ENCODE data around the gene NPIPB2. TPM values are rescaled to one million over a fixed set of nuclear protein-coding genes. Genes with fewer than 3 reads are reported as not detected.
A peak's percentile ranks its signal among the peaks of the same experiment; 100 is the strongest.
"Not testable (repeated sequence)": the region's sequence is repeated elsewhere in the genome, so short reads cannot be mapped to it uniquely, and the experiment has no call there.

NPIPB2 gene
- total RNA-seq, 1 experiment from 2014 or later: 0.97 TPM

DNA sequence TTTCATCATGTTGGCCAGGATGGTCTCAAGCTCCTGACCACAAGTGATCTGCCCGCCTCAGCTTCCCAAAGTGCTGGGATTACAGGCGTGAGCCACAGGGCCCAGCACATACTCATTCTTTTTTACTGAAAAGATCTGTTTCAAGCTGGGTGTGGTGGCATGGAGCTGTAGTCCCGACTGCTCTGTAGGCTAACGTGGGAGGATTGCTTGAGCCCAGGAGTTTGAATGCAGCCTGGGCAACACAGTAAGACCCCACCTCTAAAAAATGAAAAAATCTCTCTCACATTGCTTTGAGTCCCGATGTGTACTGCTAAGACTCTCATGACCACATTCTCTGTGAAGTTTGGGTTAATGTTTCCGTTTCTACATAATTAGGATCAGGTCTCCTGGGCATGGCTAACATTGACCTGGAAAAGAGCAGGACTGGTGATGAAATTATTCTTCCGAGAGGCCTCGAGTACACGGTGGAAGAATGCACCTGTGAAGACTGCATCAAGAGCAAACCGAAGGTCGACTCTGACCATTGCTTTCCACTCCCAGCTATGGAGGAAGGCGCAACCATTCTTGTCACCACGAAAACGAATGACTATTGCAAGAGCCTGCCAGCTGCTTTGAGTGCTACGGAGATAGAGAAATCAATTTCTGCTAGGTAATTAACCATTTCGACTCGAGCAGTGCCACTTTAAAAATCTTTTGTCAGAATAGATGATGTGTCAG is 25.5 kb upstream of the NPIPB2 start:
- DNase-seq: no peak
- no peak overlapping the region for H3K4me3 ChIP-seq (ENCODE audit: insufficient read depth, low read depth, low read length)
- no peaks in the 10 kb centered on the region for H3K27me3 ChIP-seq (ENCODE audit: control insufficient read depth, insufficient read depth, low read length)
- H3K36me3 ChIP-seq (replicated peaks; ENCODE audit: control insufficient read depth, insufficient read depth, low read length): no peaks in the 10 kb centered on the region

DNA sequence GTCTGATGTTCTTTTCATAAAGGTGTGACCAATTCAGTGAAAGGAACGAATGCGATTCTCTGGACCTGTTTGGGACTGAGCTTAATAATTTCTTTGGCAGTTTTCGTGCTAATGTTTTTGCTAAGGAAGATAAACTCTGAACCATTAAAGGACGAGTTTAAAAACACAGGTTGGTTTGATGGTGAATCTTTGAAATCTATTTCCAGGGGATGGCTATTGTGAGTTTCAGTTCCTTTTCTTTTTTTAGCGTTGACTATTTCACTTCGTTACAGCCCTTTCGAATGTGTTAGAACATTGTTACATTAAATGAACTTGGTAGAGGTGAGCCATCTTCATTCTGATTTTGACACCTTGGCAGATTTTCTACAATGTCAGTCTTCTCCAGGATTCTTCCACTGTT is 24.3 kb upstream of the NPIPB2 start:
- Histone ChIP-seq H3K36me3 (replicated peaks; ENCODE audit: control insufficient read depth, insufficient read depth, low read length) (no peaks in the 10 kb centered on the region), H3K27me3 (ENCODE audit: control insufficient read depth, insufficient read depth, low read length) (no peaks in the 10 kb centered on the region), H3K4me3 (ENCODE audit: insufficient read depth, low read depth, low read length) (no peak overlapping the region)
- DNase-seq: no peak

DNA sequence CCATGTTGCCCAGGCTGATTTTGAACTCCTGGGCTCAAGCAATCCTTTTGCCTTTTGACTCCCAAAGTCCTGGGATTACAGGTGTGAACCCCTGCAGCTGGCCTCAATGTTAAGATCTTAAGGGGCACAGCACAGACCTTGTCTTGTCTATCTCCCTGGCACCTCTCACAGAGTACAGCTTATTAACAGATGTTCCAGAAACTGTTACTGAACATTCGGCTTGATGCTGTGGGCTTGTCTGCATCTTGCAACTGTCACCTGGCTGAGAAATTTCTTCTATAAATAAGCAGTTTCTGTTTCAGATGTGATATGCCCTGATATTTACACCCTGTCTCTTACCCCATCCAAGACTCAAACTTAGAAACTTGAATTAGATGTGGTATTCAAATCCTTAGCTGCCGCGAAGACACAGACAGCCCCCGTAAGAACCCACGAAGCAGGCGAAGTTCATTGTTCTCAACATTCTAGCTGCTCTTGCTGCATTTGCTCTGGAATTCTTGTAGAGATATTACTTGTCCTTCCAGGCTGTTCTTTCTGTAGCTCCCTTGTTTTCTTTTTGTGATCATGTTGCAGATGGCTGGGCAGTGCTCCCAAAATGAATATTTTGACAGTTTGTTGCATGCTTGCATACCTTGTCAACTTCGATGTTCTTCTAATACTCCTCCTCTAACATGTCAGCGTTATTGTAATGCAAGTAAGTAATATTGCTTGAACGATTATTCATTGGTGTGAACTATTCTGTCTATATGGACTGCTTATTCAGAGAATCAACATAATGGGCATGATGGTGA is 23.1 kb upstream of the NPIPB2 start, which contains the start of gene TNFRSF17:
Gene TNFRSF17, plus strand, starts transcription at position 450 of the 791 bp plus-strand sequence. Its CDS starts 115 bp downstream, at position 565.
- no peak within 1 kb of the TSS for H3K4me3 ChIP-seq (ENCODE audit: insufficient read depth, low read depth, low read length)
- H3K36me3 ChIP-seq (replicated peaks; ENCODE audit: control insufficient read depth, insufficient read depth, low read length): no peaks in the 10 kb centered on the region
- no peak for DNase-seq
- H3K27me3 ChIP-seq (ENCODE audit: control insufficient read depth, insufficient read depth, low read length): no peaks in the 10 kb centered on the region

DNA sequence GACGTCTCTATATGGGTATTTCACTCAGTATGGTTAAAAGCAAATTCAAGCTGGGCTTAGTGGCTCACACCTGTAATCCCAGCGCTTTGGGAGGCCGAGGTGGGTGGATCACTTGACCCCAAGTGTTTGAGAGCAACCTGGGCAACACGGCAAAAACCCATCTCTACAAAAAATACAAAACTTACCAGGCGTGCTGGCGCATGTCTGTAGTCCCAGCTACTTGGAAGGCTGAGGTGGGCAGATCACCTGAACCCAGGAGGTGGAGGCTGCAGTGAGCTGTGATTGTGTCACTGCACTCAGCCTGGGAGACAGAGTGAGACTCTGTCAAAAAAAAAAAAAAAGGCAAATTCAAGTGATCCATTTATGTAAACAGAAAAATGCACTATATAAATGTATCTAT is 21.9 kb upstream of the NPIPB2 start:
- DNase-seq: no peak
- no peak overlapping the region for H3K4me3 ChIP-seq (ENCODE audit: insufficient read depth, low read depth, low read length)
- H3K36me3 ChIP-seq (replicated peaks; ENCODE audit: control insufficient read depth, insufficient read depth, low read length): no peaks in the 10 kb centered on the region
- no peaks in the 10 kb centered on the region for H3K27me3 ChIP-seq (ENCODE audit: control insufficient read depth, insufficient read depth, low read length)

DNA sequence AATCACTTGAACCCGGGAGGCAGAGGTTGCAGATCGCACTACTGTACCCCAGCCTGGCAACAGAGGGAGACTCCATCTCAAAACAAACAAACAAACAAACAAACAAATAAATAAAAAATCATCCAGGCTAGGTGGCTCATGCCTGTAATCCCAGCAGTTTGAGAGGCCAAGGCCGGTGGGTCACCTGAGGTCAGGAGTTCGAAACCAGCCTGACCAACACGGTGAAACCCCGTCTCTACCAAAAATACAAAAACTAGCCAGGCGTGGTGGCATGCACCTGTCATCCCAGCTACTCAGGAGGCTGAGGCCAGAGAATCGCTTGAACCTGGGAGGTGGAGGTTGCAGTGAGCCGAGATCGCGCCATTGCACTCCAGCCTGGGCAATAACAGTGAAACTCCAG is 21.1 kb upstream of the NPIPB2 start:
- DNase-seq; H3K27me3 ChIP-seq (ENCODE audit: control insufficient read depth, insufficient read depth, low read length); H3K4me3 ChIP-seq (ENCODE audit: insufficient read depth, low read depth, low read length); H3K36me3 ChIP-seq (replicated peaks; ENCODE audit: control insufficient read depth, insufficient read depth, low read length): not testable (repeated sequence)

DNA sequence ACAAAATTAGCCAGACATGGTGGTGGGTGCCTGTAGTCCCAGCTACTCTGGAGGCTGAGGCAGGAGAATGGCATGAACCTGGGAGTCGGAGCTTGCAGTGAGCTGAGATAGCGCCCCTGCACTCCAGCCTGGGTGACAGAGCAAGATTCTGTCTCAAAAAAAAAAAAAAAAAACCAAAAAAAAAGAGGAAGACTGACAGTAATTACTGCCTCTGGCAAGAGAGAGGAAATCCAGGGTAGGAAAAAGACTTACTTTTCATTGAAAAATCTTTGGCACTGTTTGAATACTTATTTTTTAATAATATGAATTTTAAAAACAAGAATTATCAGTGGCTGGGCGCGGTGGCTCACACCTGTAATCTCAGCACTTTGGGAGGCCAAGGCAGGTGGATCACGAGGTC is 20.6 kb upstream of the NPIPB2 start:
- DNase-seq; H3K27me3 ChIP-seq (ENCODE audit: control insufficient read depth, insufficient read depth, low read length); H3K4me3 ChIP-seq (ENCODE audit: insufficient read depth, low read depth, low read length); H3K36me3 ChIP-seq (replicated peaks; ENCODE audit: control insufficient read depth, insufficient read depth, low read length): not testable (repeated sequence)

DNA sequence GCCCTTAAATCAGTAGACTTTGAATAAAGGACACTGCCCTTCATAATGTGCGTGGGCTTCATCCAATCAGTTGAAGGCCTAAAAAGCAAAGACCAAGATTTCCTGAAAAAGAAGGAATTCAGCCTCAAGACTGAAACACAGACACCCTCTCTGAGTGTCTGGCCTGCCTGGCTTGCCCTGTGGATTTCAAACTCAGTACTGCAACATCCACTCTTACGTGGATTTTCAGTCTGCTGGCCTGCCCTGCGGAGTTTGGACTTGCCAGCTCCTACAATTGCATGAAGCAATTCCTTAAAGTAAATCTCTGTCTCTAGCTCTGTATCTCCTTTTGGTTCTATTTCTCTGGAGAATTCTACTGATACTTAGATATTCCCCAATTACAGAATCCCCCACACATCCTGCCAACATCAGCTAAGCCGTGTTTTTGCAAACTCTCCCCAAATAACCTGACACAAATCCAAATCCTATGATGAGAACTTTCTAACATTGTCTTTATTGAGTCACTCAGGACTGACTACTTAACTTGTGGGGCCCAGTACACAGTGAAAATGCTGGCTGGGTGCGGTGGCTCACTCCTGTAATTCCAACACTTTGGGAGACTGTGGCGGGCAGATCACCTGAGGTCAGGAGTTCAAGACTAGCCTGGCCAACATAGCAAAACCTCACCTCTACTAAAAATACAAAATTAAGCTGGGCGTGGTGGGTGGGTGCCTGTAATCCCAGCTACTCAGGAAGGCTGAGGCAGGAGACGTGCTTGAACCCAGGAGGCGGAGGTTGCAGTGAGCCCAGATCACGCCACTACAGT is 15.9 kb upstream of the NPIPB2 start:
- Histone ChIP-seq H3K36me3 (replicated peaks; ENCODE audit: control insufficient read depth, insufficient read depth, low read length) (no peaks in the 10 kb centered on the region), H3K4me3 (ENCODE audit: insufficient read depth, low read depth, low read length) (no peak overlapping the region), H3K27me3 (ENCODE audit: control insufficient read depth, insufficient read depth, low read length) (no peaks in the 10 kb centered on the region)
- no peak for DNase-seq

DNA sequence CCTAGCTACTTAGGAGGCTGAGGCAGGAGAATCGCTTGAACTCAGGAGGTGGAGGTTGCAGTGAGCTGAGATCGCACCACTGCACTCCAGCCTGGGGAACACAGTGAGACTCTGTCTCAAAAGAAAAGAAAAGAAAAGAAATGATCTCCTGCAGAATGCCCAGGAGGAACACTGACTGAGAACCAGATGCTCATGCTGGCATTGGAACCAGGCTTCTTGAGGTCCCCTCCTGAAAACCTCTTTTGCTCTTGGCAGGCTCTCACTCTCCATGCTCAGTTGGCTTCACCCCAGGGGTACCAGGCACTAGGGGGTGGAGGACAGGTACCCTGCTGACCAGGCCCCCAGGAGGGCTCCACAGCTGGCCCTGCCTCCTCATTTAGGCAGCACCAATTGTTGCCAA is 14.7 kb upstream of the NPIPB2 start:
- no peaks in the 10 kb centered on the region for H3K36me3 ChIP-seq (replicated peaks; ENCODE audit: control insufficient read depth, insufficient read depth, low read length)
- no peak for DNase-seq
- no peak overlapping the region for H3K4me3 ChIP-seq (ENCODE audit: insufficient read depth, low read depth, low read length)
- no peaks in the 10 kb centered on the region for H3K27me3 ChIP-seq (ENCODE audit: control insufficient read depth, insufficient read depth, low read length)

DNA sequence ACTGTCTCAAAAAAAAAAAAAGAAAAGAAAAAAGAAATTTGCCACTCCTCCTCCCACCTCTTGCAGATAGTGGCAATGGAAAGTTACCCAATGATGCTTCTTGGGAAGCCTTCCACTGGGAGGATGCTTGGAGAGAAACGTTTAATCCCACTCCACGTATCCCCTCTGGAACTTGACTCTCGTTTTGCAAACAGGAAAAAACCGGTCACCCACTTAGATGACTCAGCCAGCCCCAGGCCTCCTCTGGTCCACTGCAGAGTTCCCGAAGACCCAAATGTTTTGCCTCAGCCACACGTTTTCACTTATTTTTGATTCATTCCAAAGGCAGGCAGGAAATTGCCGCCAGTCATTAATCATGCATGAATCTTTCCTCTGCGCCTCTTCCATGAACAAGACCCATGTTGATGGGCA is 13.9 kb upstream of the NPIPB2 start:
- Histone ChIP-seq H3K36me3 (replicated peaks; ENCODE audit: control insufficient read depth, insufficient read depth, low read length) (no peaks in the 10 kb centered on the region), H3K27me3 (ENCODE audit: control insufficient read depth, insufficient read depth, low read length) (no peaks in the 10 kb centered on the region), H3K4me3 (ENCODE audit: insufficient read depth, low read depth, low read length) (no peak overlapping the region)
- no peak for DNase-seq

DNA sequence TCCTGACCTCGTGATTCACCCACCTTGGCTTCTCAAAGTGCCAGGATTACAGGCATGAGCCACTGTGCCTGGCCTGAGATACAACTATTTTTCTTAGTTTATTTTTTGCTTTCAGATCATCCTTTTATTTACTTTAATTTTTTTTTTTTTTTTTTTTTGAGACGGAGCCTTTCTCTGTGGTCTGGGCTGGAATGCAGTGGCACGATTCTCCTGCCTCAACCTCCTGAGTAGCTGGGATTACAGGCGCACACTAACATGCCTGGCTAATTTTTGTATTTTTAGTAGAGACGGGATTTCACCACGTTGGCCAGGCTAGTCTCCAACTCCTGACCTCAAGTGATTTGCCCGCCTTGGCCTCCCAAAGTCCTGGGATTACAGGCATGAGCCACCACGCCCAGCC is 11.7 kb upstream of the NPIPB2 start:
- H3K36me3 ChIP-seq (replicated peaks; ENCODE audit: control insufficient read depth, insufficient read depth, low read length); H3K27me3 ChIP-seq (ENCODE audit: control insufficient read depth, insufficient read depth, low read length); H3K4me3 ChIP-seq (ENCODE audit: insufficient read depth, low read depth, low read length); DNase-seq: not testable (repeated sequence)

DNA sequence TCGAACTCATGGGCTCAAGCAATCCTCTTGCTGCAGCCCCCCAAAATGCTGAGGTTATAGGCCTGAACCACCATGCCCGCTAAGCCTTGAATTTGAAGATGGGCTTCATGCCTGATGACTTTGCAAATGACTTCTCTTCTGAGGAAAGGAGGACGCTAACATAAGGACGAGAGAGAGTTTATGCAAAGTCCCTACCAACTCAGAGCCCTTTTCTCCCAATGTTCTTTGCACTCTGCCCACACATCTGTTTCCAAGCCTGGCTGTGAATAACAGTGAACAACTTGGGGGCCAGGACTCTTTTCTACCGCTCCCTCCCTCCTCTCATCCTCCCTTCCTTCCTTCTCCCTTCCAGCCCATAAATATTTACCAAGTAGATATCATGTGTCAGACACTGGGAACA is 8.5 kb upstream of the NPIPB2 start:
- no peaks in the 10 kb centered on the region for H3K27me3 ChIP-seq (ENCODE audit: control insufficient read depth, insufficient read depth, low read length)
- no peaks in the 10 kb centered on the region for H3K36me3 ChIP-seq (replicated peaks; ENCODE audit: control insufficient read depth, insufficient read depth, low read length)
- no peak for DNase-seq
- no peak overlapping the region for H3K4me3 ChIP-seq (ENCODE audit: insufficient read depth, low read depth, low read length)

DNA sequence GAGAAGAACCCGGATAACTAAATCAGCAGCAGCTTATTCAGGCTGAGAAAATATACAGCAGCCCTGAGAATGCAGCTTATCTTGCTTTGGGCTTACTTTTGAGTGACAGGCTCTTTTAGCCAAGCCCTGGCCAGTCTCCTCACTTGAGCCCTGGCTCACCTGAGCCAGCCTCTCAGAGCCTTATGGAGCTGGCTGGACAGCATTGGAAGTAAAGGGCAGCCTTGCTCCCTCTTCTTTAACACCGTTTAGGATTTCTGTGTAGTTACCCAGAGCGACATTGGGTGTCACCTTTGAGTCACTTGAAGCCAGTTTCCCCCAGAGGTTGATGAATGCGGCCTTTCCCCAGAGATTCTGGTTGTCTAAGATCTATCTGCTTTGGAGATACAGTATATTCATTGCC is 7.7 kb upstream of the NPIPB2 start:
- Histone ChIP-seq H3K27me3 (ENCODE audit: control insufficient read depth, insufficient read depth, low read length) (no peaks in the 10 kb centered on the region), H3K36me3 (replicated peaks; ENCODE audit: control insufficient read depth, insufficient read depth, low read length) (no peaks in the 10 kb centered on the region), H3K4me3 (ENCODE audit: insufficient read depth, low read depth, low read length) (no peak overlapping the region)
- peak; percentile 79 for DNase-seq

DNA sequence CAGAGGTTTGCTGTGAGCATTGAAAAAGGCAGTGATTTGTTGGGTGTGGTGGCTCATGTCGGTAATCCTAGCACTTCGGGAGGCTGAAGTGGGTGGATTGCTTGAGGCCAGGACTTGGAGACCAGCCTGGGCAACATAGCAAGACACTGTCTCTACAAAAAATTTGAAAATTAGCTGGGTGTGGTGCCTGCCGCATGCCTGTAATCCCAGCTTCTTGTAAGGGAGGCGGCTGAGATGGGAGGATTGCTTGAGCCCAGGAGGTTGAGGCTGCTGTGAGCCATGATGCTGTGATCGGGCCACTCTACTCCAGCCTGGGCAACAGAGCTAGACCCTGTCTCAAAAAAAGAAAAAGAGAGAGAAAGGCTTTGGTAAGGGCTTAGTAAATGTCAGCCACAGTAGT is 7.0 kb upstream of the NPIPB2 start:
- H3K27me3 ChIP-seq (ENCODE audit: control insufficient read depth, insufficient read depth, low read length): no peaks in the 10 kb centered on the region
- H3K36me3 ChIP-seq (replicated peaks; ENCODE audit: control insufficient read depth, insufficient read depth, low read length): no peaks in the 10 kb centered on the region
- DNase-seq: no peak
- H3K4me3 ChIP-seq (ENCODE audit: insufficient read depth, low read depth, low read length): no peak overlapping the region

DNA sequence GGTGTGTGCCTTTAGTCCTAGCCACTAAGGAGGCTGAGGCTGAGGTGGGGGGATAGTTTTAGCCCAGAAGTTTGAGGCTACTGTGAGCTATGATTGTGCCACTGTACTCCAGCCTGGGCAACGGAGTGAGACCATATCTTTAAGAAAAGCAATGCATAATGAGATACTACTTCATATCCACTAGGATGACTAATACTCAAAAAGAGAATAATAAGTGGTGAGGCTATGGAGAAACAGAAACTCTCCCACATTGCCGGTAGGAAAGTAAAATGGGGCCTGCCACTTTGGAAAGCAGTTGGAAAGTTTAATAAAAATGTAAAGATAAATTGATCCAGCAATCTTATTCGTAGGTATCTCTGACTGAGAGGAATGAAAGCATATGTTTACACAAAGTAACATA is 4.6 kb upstream of the NPIPB2 start:
- DNase-seq: no peak
- no peaks in the 10 kb centered on the region for H3K27me3 ChIP-seq (ENCODE audit: control insufficient read depth, insufficient read depth, low read length)
- no peaks in the 10 kb centered on the region for H3K36me3 ChIP-seq (replicated peaks; ENCODE audit: control insufficient read depth, insufficient read depth, low read length)
- no peak overlapping the region for H3K4me3 ChIP-seq (ENCODE audit: insufficient read depth, low read depth, low read length)

DNA sequence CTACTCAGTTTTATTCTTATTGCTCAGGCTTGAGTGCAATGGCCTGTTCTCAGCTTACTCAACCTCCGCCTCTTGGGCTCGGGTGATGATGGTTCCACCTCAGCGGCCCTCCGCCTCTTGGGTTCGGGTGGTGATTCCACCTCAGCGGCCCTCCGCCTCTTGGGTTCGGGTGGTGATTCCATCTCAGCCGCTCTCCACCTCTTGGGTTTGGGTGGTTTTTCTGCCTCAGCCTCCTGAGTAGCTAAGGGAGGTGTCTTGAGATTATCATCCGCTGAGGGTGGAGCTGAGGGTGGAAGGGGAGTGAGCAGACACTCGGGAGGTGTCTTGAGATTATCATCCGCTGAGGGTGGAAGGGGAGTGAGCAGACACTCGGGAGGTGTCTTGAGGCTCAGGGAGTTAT is 14.5 kb downstream of the NPIPB2 start:
- DNase-seq; H3K4me3 ChIP-seq (ENCODE audit: insufficient read depth, low read depth, low read length); H3K36me3 ChIP-seq (replicated peaks; ENCODE audit: control insufficient read depth, insufficient read depth, low read length); H3K27me3 ChIP-seq (ENCODE audit: control insufficient read depth, insufficient read depth, low read length): not testable (repeated sequence)
